ENCODE data around the gene SPG21.

SPG21 gene

GRCh38 chr15:64991536-64992135, 1.9 kb upstream of the SPG21 start:
- DNase-seq = no peak

GRCh38 chr15:64990168-64990470, 405 bp upstream of the SPG21 start:
- no peak for DNase-seq

- DNase-seq = no peak
Measured at GRCh38 chr15:64987136-64987535, 2.6 kb downstream of the SPG21 start.

GRCh38 chr15:64985366-64986033, 4.2 kb downstream of the SPG21 start:
- DNase-seq = no peak

GRCh38 chr15:64982472-64982871, 7.2 kb downstream of the SPG21 start:
- no peak for DNase-seq

GRCh38 chr15:64981812-64982431, 7.8 kb downstream of the SPG21 start:
- no peak for DNase-seq

GRCh38 chr15:64979252-64979710, 10.4 kb downstream of the SPG21 start:
- no peak for DNase-seq

- DNase-seq = no peak
Measured at GRCh38 chr15:64975390-64975789, 14.3 kb downstream of the SPG21 start.

GRCh38 chr15:64970698-64971097, 19.0 kb downstream of the SPG21 start:
- no peak for DNase-seq

- DNase-seq = no peak
Measured at GRCh38 chr15:64969401-64969800, 20.3 kb downstream of the SPG21 start.

GRCh38 chr15:64961013-64961412, 28.7 kb downstream of the SPG21 start:
- no peak for DNase-seq

- no peak for DNase-seq
Measured at GRCh38 chr15:64960153-64960552, 29.6 kb downstream of the SPG21 start.

- DNase-seq = no peak
Measured at GRCh38 chr15:64959128-64959527, 30.6 kb downstream of the SPG21 start.

- no peak for DNase-seq
Measured at GRCh38 chr15:64954395-64954794, 35.3 kb downstream of the SPG21 start.

GRCh38 chr15:64951777-64952418, 37.8 kb downstream of the SPG21 start:
- DNase-seq = no peak

- no peak for DNase-seq
Measured at GRCh38 chr15:64950888-64951287, 38.8 kb downstream of the SPG21 start.

GRCh38 chr15:64949383-64950186, 40.1 kb downstream of the SPG21 start:
- DNase-seq = peak; percentile 5

- no peak for DNase-seq
Measured at GRCh38 chr15:64948916-64949315, 40.8 kb downstream of the SPG21 start.

- DNase-seq = no peak
Measured at GRCh38 chr15:64947211-64947610, 42.5 kb downstream of the SPG21 start.

- no peak for DNase-seq
Measured at GRCh38 chr15:64944961-64945360, 44.8 kb downstream of the SPG21 start.

GRCh38 chr15:64943512-64944225, 46.0 kb downstream of the SPG21 start:
- no peak for DNase-seq

GRCh38 chr15:64942356-64942755, 47.4 kb downstream of the SPG21 start:
- DNase-seq = no peak

- peak; percentile 56 for DNase-seq
Measured at GRCh38 chr15:64938192-64938591, 51.5 kb downstream of the SPG21 start.

All from NCI-H2029 (cell line).